ENCODE data around the gene UQCRQ.

DNA sequence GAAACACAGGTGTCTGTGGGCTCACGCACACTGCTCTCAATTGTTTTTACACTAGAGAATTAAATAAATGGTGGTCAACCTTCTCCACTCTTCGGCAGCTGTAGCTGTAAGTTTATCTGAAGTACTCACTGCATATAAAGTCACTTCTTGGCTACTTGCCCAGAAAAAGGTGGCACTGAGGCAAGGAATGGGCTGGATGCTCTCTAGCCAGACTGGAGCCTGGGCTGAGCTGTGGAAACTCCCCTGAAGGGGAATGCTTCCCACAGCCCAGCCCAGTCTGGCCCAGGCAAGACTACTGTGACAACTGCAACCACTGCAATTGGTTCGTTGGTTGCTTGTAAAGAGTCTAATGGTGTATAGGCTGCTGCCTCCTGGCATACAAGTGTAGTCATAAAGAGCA lies 11.5 kb downstream of the UQCRQ start:
- TF ChIP-seq, protein P1, sequence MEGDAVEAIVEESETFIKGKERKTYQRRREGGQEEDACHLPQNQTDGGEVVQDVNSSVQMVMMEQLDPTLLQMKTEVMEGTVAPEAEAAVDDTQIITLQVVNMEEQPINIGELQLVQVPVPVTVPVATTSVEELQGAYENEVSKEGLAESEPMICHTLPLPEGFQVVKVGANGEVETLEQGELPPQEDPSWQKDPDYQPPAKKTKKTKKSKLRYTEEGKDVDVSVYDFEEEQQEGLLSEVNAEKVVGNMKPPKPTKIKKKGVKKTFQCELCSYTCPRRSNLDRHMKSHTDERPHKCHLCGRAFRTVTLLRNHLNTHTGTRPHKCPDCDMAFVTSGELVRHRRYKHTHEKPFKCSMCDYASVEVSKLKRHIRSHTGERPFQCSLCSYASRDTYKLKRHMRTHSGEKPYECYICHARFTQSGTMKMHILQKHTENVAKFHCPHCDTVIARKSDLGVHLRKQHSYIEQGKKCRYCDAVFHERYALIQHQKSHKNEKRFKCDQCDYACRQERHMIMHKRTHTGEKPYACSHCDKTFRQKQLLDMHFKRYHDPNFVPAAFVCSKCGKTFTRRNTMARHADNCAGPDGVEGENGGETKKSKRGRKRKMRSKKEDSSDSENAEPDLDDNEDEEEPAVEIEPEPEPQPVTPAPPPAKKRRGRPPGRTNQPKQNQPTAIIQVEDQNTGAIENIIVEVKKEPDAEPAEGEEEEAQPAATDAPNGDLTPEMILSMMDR (IDR thresholded peaks at IDR 0.05): no peak
- TF ChIP-seq POLR2A (IDR thresholded peaks at IDR 0.05; ENCODE audit: low read depth): no peak
- no peak for TF ChIP-seq EP300 (IDR thresholded peaks at IDR 0.05)
